ENCODE data around the gene CYP46A1. TPM values are rescaled to one million over a fixed set of nuclear protein-coding genes. Genes with fewer than 3 reads are reported as not detected.

The CYP46A1 gene
- total and polyA plus RNA-seq, 10 donors: 0.11 to 0.85 (median 0.32) TPM

DNA sequence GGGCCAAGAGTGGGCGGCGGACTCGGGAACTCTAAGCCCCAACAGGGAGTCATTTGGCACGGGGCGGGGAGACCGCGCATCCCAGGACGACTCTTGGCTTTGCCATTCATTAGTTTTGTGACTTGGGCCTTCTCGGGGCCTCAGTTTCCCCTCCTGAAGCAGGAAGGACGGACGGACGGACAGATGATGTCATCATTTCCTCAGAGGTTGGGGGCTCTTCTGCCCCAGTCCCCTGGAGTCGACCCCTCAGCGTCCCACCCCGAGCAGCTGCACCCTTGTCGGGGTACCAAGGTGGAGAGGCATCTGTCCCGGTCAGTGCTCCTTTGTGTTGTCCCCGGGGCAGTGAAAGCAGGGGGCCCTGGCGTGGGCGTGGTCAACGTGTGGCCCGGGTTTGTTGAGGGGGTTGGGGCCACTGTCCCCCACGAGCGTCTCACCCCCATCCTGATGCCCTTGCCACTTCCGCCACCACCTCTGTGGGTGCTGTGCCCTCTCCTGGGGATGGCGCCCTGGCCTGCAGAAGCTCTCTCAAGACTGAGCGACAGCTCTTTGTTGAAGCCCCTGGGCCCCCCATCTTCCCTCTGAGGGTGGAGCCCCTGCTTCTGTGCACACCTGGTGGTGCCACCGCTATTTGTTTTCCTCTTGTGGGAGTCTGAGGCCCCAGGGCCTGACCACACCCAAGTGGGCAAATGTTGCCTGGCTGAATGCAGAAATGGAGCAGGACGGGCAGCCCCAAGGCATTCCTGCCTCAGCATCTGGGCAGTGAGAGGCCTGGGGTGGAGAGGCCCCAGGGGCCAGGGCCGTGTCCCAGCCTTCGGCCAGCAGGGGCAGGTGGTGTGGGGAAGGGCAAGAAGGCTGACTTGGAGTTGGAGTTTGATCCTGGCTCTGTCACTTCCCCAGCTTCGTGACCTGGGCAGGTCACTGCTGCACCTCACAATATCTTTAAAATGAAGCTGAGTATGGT, 38.3 kb upstream of the CYP46A1 start:
- no peaks in the 10 kb centered on the region for H3K36me3 ChIP-seq
- TF ChIP-seq POLR2A (IDR thresholded peaks at IDR 0.05): no peak
- no peak for TF ChIP-seq POLR2AphosphoS5 (IDR thresholded peaks at IDR 0.05)
- WGBS, 5 donors: 43 to 52% (median 52%) methylated on average over 25 to 32 of the region's 32 CpGs
- H3K4me3 ChIP-seq: peak overlapping the region; percentile 30 to 68 (median 33)
- DNase-seq: no peak
- peaks cover 0 to 18% (median 9%) of the 10 kb centered on the region in 6 donors for H3K4me1 ChIP-seq
- peak overlapping the region in 3 of 8 donors; percentile 28 to 55 (median 30) for H3K27ac ChIP-seq
- H3K9me3 ChIP-seq: no peaks in the 10 kb centered on the region
- peaks cover 0 to 46% (median 19%) of the 10 kb centered on the region in 7 donors for H3K27me3 ChIP-seq (replicated peaks in 1 of 7)
- intact Hi-C loops (cut with DNase I; ENCODE audit: low total_unique reads): no loop called here

DNA sequence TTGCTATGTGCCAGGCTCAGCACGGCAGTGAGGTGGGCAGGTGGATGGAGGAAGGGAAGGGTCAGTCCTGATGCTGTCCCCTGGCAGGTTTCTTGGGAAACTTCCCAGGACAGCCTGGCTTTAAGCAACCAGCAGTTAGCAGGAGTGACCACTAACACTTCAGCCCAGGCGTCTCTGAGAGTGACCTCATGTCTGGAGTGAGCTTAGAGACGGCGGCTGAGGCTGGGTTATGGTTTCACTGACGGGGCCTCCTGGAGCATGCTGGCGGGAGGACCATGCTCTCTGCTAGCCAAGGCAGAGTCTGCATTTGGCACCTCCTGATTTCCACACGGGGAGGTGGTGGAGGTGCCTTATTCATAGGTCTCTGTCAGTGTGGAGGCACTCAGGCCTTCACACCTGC, 36.7 kb upstream of the CYP46A1 start:
- 81 to 89% (median 83%) methylated on average over 7 of the region's 7 CpGs for WGBS, 5 donors
- peaks cover 0 to 46% (median 19%) of the 10 kb centered on the region in 7 donors for H3K27me3 ChIP-seq (replicated peaks in 1 of 7)
- peaks cover 0 to 18% (median 9%) of the 10 kb centered on the region in 6 donors for H3K4me1 ChIP-seq
- no peaks in the 10 kb centered on the region for H3K36me3 ChIP-seq
- no peaks in the 10 kb centered on the region for H3K9me3 ChIP-seq
- no peak overlapping the region for H3K27ac ChIP-seq
- no peak for DNase-seq
- TF ChIP-seq POLR2A (IDR thresholded peaks at IDR 0.05): no peak
- no peak overlapping the region for H3K4me3 ChIP-seq
- intact Hi-C loops (cut with DNase I; ENCODE audit: low total_unique reads): no loop called here

DNA sequence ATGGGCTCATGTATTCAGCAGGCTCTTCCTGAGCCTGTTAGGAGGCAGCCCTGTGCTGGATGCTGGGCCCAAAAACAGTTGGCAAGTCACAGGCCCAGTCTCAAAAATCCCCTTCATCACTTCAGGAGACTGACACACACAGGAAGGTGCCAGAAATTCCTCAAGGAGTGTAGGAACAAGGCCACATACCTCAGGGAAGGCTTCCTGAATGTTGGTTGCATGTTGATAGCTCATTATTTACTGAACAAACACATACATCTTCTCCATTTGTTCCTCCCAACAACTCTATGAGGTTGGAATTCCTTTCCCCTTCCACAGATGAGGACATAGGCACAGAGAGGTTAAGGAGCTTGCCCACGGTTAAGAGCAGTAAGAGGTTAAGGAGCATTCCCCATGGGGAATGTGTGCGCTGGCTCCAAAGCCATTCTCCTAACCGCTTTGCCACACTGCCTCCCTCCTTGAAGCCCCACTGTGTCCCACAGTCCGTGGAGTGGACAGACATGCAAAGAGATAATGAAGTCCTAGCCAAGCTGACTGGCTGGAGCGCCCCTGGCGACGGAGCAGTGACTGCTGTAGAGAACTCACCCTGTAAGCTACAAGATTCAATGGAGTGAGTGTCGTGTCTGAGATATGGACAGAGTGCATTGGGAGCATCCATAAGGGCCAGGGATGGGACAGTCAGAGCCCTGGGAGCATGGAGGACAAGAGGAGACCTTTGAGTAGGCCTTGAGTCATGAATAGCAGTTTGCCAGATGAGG, 35.9 kb upstream of the CYP46A1 start:
- Histone ChIP-seq H3K27ac (no peak overlapping the region), H3K36me3 (no peaks in the 10 kb centered on the region), H3K27me3 (replicated peaks in 1 of 7) (peaks cover 0 to 46% (median 19%) of the 10 kb centered on the region in 7 donors), H3K4me1 (peaks cover 0 to 18% (median 9%) of the 10 kb centered on the region in 6 donors), H3K4me3 (no peak overlapping the region), H3K9me3 (no peaks in the 10 kb centered on the region)
- WGBS, 5 donors: 75 to 92% (median 86%) methylated on average over 8 of the region's 8 CpGs
- intact Hi-C loops (cut with DNase I; ENCODE audit: low total_unique reads): no loop called here
- no peak for DNase-seq
- TF ChIP-seq, protein P1, sequence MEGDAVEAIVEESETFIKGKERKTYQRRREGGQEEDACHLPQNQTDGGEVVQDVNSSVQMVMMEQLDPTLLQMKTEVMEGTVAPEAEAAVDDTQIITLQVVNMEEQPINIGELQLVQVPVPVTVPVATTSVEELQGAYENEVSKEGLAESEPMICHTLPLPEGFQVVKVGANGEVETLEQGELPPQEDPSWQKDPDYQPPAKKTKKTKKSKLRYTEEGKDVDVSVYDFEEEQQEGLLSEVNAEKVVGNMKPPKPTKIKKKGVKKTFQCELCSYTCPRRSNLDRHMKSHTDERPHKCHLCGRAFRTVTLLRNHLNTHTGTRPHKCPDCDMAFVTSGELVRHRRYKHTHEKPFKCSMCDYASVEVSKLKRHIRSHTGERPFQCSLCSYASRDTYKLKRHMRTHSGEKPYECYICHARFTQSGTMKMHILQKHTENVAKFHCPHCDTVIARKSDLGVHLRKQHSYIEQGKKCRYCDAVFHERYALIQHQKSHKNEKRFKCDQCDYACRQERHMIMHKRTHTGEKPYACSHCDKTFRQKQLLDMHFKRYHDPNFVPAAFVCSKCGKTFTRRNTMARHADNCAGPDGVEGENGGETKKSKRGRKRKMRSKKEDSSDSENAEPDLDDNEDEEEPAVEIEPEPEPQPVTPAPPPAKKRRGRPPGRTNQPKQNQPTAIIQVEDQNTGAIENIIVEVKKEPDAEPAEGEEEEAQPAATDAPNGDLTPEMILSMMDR (IDR thresholded peaks at IDR 0.05 in 8 of 11, conservative IDR thresholded peaks at IDR 0.05 in 3 of 11): no peak
- no peak for TF ChIP-seq POLR2A (IDR thresholded peaks at IDR 0.05)
- no peak for TF ChIP-seq POLR2AphosphoS5 (IDR thresholded peaks at IDR 0.05)

DNA sequence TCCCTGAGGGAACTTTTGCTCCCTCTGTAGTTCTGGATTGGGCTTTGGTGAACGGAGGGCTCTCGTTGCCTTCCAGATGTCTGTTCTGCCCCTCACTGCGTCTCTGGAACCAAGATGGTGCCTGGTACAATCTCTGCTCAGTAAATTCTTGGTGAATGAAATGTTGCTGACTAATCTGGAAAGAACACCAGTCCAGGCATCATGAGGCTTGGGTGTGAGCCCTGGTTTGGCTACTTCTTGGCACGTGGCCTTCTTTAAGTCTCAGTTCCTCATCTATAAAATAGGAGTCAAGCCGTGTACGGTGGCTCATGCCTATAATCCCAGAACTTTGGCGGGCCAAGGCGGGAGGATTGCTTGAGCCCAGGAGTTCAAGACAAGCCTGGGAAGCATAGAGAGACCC, 34.9 kb upstream of the CYP46A1 start:
- intact Hi-C loops (cut with DNase I; ENCODE audit: low total_unique reads): no loop called here
- Histone ChIP-seq H3K4me3 (no peak overlapping the region), H3K4me1 (peaks cover 0 to 18% (median 9%) of the 10 kb centered on the region in 6 donors), H3K27me3 (replicated peaks in 1 of 7) (peaks cover 0 to 43% (median 19%) of the 10 kb centered on the region in 7 donors), H3K27ac (no peak overlapping the region), H3K36me3 (no peaks in the 10 kb centered on the region), H3K9me3 (no peaks in the 10 kb centered on the region)
- no peak for DNase-seq
- WGBS, 5 donors: 73 to 88% (median 86%) methylated on average over 8 of the region's 8 CpGs
- TF ChIP-seq, protein P1 (IDR thresholded peaks at IDR 0.05 in 8 of 11, conservative IDR thresholded peaks at IDR 0.05 in 3 of 11): no peak
- TF ChIP-seq POLR2A (IDR thresholded peaks at IDR 0.05) (no peak), POLR2AphosphoS5 (IDR thresholded peaks at IDR 0.05) (no peak)
